Neural cell (in vitro differentiated cells): Measurements from ENCODE around the gene FAM170B.

ENCODE experiments used
- CTCF ChIP-seq: fragments of 450-650 bp; IDR thresholded peaks from 2 replicates; pipeline ENCODE4 v1.5.1; 2014; ENCODE audit warnings: antibody characterized with exemption, mild to moderate bottlenecking, moderate library complexity; ENCODE audit not compliant: poor library complexity, severe bottlenecking
- EP300 ChIP-seq: fragments of 450-650 bp; conservative IDR thresholded peaks from 2 replicates; pipeline ENCODE4 v1.6.1; 2014; ENCODE audit warnings: antibody characterized with exemption, mild to moderate bottlenecking, moderate library complexity; ENCODE audit not compliant: poor library complexity, severe bottlenecking
- EZH2 ChIP-seq: fragments of 200-600, 300-800 bp; shearing (Covaris generic), sonication (generic); IDR thresholded peaks from 2 replicates; pipeline ENCODE4 v1.6.1; 2014; ENCODE audit warnings: antibody characterized with exemption, low read length, borderline replicate concordance, mild to moderate bottlenecking; ENCODE audit not compliant: insufficient read depth, poor library complexity, severe bottlenecking
- MXI1 ChIP-seq: fragments of 450-650 bp; conservative IDR thresholded peaks from 2 replicates; pipeline ENCODE4 v1.6.1; 2014; ENCODE audit warnings: antibody characterized with exemption, mild to moderate bottlenecking; ENCODE audit not compliant: poor library complexity, severe bottlenecking
- POLR2AphosphoS5 ChIP-seq: IDR thresholded peaks from 2 replicates; pipeline ENCODE4 v1.6.1; 2012
- TF ChIP-seq, protein P1 (sequence below): IDR thresholded peaks from 2 replicates; pipeline ENCODE4 v1.6.1; 2012; ENCODE audit warnings: borderline replicate concordance

GRCh38 chr10:49081547-49082275 lies 52.1 kb downstream of the FAM170B start:
- no peak for TF ChIP-seq EZH2
- TF ChIP-seq CTCF: no peak
- TF ChIP-seq POLR2AphosphoS5: no peak
- TF ChIP-seq, protein P1, sequence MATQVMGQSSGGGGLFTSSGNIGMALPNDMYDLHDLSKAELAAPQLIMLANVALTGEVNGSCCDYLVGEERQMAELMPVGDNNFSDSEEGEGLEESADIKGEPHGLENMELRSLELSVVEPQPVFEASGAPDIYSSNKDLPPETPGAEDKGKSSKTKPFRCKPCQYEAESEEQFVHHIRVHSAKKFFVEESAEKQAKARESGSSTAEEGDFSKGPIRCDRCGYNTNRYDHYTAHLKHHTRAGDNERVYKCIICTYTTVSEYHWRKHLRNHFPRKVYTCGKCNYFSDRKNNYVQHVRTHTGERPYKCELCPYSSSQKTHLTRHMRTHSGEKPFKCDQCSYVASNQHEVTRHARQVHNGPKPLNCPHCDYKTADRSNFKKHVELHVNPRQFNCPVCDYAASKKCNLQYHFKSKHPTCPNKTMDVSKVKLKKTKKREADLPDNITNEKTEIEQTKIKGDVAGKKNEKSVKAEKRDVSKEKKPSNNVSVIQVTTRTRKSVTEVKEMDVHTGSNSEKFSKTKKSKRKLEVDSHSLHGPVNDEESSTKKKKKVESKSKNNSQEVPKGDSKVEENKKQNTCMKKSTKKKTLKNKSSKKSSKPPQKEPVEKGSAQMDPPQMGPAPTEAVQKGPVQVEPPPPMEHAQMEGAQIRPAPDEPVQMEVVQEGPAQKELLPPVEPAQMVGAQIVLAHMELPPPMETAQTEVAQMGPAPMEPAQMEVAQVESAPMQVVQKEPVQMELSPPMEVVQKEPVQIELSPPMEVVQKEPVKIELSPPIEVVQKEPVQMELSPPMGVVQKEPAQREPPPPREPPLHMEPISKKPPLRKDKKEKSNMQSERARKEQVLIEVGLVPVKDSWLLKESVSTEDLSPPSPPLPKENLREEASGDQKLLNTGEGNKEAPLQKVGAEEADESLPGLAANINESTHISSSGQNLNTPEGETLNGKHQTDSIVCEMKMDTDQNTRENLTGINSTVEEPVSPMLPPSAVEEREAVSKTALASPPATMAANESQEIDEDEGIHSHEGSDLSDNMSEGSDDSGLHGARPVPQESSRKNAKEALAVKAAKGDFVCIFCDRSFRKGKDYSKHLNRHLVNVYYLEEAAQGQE: no peak
- no peak for TF ChIP-seq MXI1
- TF ChIP-seq EP300: no peak
